ENCODE results near the gene ENDOG. TPM values are rescaled to one million over a fixed set of nuclear protein-coding genes. Genes with fewer than 3 reads are reported as not detected.
"Not testable (repeated sequence)": the region's sequence is repeated elsewhere in the genome, so short reads cannot be mapped to it uniquely, and the experiment has no call there.

The ENDOG gene
- total RNA-seq, 3 donors from 2014 or later = 30.2 to 56.1 (median 37.9) TPM

GRCh38 chr9:128792978-128793686, 25.2 kb upstream of the ENDOG start:
- peaks cover 3% of the 10 kb centered on the region for H3K36me3 ChIP-seq (ENCODE audit: low read depth)
- DNase-seq (no peak), ATAC-seq (peak; percentile 65)

GRCh38 chr9:128794961-128795360, 23.3 kb upstream of the ENDOG start:
- intact Hi-C loops (cut with DNase I, micrococcal nuclease); H3K36me3 ChIP-seq (ENCODE audit: low read depth): not testable (repeated sequence)

More at GRCh38 chr9:128792978-128793686, 25.2 kb upstream of the ENDOG start:
- intact Hi-C loops (cut with DNase I, micrococcal nuclease) = no loop called here
- Histone ChIP-seq H3K9me3 (no peaks in the 10 kb centered on the region), H3K4me3 (no peak overlapping the region), H3K4me1 (ENCODE audit: low read depth) (peaks cover 6% of the 10 kb centered on the region)
- TF ChIP-seq CTCF (IDR thresholded peaks at IDR 0.05) = no peak

GRCh38 chr9:128798896-128799295, 19.4 kb upstream of the ENDOG start:
- DNase-seq (no peak), ATAC-seq (no peak)
- Histone ChIP-seq H3K9me3 (no peaks in the 10 kb centered on the region), H3K4me3 (no peak overlapping the region), H3K36me3 (ENCODE audit: low read depth) (peaks cover 6% of the 10 kb centered on the region), H3K4me1 (ENCODE audit: low read depth) (peaks cover 3% of the 10 kb centered on the region)
- no peak for TF ChIP-seq CTCF (IDR thresholded peaks at IDR 0.05)
- intact Hi-C loops (cut with DNase I, micrococcal nuclease) = no loop called here

More at GRCh38 chr9:128794961-128795360, 23.3 kb upstream of the ENDOG start:
- H3K9me3 ChIP-seq; DNase-seq; H3K4me3 ChIP-seq; H3K4me1 ChIP-seq (ENCODE audit: low read depth): not testable (repeated sequence)
- peak; percentile 62 for ATAC-seq

GRCh38 chr9:128800061-128800460, 18.2 kb upstream of the ENDOG start:
- no peaks in the 10 kb centered on the region for H3K9me3 ChIP-seq
- ATAC-seq (no peak), DNase-seq (no peak)
- intact Hi-C loops (cut with DNase I, micrococcal nuclease) = no loop called here
- no peaks in the 10 kb centered on the region for H3K4me1 ChIP-seq (ENCODE audit: low read depth)
- H3K4me3 ChIP-seq = no peak overlapping the region
- no peak for TF ChIP-seq CTCF (IDR thresholded peaks at IDR 0.05)
- H3K36me3 ChIP-seq (ENCODE audit: low read depth) = peaks cover 6% of the 10 kb centered on the region

- ATAC-seq = peak; percentile 26
- TF ChIP-seq CTCF (IDR thresholded peaks at IDR 0.05) = no peak
- intact Hi-C loops (cut with DNase I, micrococcal nuclease) = no loop called here
- H3K36me3 ChIP-seq (ENCODE audit: low read depth) = peaks cover 12% of the 10 kb centered on the region
- no peaks in the 10 kb centered on the region for H3K9me3 ChIP-seq
- no peaks in the 10 kb centered on the region for H3K4me1 ChIP-seq (ENCODE audit: low read depth)
- H3K4me3 ChIP-seq = no peak overlapping the region
- DNase-seq = no peak
These were observed 15.8 kb upstream of the ENDOG start for GRCh38 chr9:128802482-128802881.

- intact Hi-C loops (cut with DNase I, micrococcal nuclease) = no loop called here
- Histone ChIP-seq H3K9me3 (no peaks in the 10 kb centered on the region), H3K4me1 (ENCODE audit: low read depth) (no peaks in the 10 kb centered on the region), H3K4me3 (no peak overlapping the region), H3K36me3 (ENCODE audit: low read depth) (peaks cover 7% of the 10 kb centered on the region)
- DNase-seq (no peak), ATAC-seq (no peak)
- TF ChIP-seq CTCF (IDR thresholded peaks at IDR 0.05) = no peak
These were observed 12.6 kb upstream of the ENDOG start for GRCh38 chr9:128805661-128806060.
